Activated naive CD4-positive, alpha-beta T cell treated with anti-CD3 and anti-CD28 coated beads for 36 hours (primary cell): Measurements from ENCODE around the gene SERPINB7. TPM values are rescaled to one million over a fixed set of nuclear protein-coding genes. Genes with fewer than 3 reads are reported as not detected.

Source experiments
- CTCF ChIA-PET: fragments of 350-600 bp; sonication (Branson Sonifier 250); formaldehyde crosslinking; loops from one replicate; lab custom pipeline; 2021; ENCODE audit warnings: antibody characterized with exemption; lab: Charles Lee
- DNase-seq: peaks from one replicate; pipeline ENCODE4 v3.0.0-alpha.2; 2020
- H3K27ac Mint-ChIP-seq: one replicate; pipeline ENCODE4 v1.8.0; 2021; ENCODE audit warnings: mild to moderate bottlenecking, mixed read lengths
- H3K27me3 Mint-ChIP-seq: one replicate; pipeline ENCODE4 v1.8.0; 2021; ENCODE audit warnings: low read depth, mixed read lengths
- H3K36me3 Mint-ChIP-seq: one replicate; pipeline ENCODE4 v1.8.0; 2021; ENCODE audit warnings: low read depth, mixed read lengths
- H3K4me1 Mint-ChIP-seq: one replicate; pipeline ENCODE4 v1.8.0; 2021; ENCODE audit warnings: low read depth, mixed read lengths
- H3K4me3 Mint-ChIP-seq: one replicate; pipeline ENCODE4 v1.8.0; 2021; ENCODE audit warnings: mild to moderate bottlenecking, moderate library complexity, mixed read lengths
- H3K9me3 Mint-ChIP-seq: one replicate; pipeline ENCODE4 v1.8.0; 2021; ENCODE audit warnings: mixed read lengths
- intact Hi-C: fragments of 100-400 bp; cut with micrococcal nuclease; formaldehyde crosslinking; loops from one replicate; pipeline ENCODE4 v1.15.1; 2023
- total RNA-seq, 2 experiments: library from RNA; stranded (reverse); gene quantifications; one replicate each; pipeline ENCODE4 v1.2.3, GENCODE V29; 2021

Gene SERPINB7, protein sequence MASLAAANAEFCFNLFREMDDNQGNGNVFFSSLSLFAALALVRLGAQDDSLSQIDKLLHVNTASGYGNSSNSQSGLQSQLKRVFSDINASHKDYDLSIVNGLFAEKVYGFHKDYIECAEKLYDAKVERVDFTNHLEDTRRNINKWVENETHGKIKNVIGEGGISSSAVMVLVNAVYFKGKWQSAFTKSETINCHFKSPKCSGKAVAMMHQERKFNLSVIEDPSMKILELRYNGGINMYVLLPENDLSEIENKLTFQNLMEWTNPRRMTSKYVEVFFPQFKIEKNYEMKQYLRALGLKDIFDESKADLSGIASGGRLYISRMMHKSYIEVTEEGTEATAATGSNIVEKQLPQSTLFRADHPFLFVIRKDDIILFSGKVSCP
- total RNA-seq: not detected

DNA sequence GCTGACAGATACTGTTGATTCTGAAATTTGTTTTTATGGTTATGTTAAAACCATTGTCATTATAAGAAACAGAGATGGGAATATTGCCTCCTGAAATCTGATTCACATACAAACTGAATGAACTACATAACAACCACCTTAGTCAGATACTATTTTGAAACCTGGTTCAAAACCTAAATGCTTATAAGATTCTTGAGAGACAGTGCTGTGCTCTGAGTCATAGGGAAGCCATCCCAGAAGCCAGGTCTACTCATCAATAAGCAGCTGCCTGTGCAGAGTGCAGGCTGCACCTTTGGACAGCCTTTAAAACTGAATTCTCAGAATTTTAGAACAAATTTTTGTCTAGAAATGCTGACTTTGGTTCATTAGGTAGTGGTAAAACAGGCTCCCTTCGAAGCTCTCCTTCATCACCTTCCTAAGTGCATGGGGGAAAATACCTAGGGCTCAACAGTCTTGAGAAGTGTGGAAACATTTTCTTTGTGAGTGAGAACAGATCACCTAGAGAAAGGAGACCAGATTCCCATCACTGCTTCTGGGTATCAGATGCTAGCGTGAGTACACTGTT is at the start of gene SERPINB7:
Gene SERPINB7 (plus strand): TSS at position 253 of the 565 bp plus-strand sequence. CDS start 6,955 bp downstream, outside the sequence.
- H3K27ac Mint-ChIP-seq: no peak within 1 kb of the TSS
- H3K9me3 Mint-ChIP-seq: no peaks in the 10 kb centered on the region
- no peaks in the 10 kb centered on the region for H3K4me1 Mint-ChIP-seq
- CTCF ChIA-PET: no interaction called here
- no peak within 1 kb of the TSS for H3K4me3 Mint-ChIP-seq
- intact Hi-C loops: no loop called here
- no peak for DNase-seq
- H3K36me3 Mint-ChIP-seq: no peaks in the 10 kb centered on the region
- H3K27me3 Mint-ChIP-seq: peaks cover 6% of the 10 kb centered on the region

DNA sequence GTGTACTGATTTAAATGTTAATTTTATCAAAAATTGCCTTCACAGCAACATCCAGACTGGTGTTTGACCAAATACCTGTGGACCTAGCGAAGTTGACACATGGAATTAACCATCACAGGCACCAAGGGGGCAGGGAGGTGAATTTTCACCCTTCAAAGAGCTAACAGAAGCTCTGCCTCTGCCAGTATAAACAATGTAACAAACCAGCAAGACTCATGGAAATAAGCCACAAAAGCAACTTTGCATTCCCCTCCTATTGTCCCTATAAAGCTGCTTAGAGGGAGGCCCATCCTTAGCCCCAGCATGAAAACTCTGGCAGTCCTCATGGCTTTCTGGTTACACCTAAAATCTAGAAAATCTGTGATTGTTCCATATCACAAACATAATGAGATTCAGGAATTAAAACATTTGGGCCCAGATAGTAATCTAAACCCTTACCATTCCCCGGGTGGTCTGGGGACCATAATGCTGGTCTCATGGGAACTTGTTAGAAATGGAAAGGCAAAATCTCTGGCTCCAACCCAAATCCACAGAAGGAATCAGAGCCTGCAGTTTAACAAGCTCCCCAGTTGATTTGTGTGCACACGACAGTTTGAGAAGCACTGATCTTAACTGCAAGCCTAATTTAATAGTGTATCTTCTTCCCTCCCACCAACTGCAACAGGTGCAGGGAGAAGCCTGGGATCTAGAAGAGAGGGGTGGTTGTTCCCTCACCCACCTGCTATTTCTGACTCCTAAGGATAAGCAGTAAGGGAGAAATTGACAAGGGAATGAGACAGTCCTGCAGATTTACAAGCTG is 49.3 kb upstream of the SERPINB7 start:
- H3K27me3 Mint-ChIP-seq: peaks cover 2% of the 10 kb centered on the region
- H3K36me3 Mint-ChIP-seq: no peaks in the 10 kb centered on the region
- H3K4me3 Mint-ChIP-seq: no peak overlapping the region
- no peak for DNase-seq
- H3K4me1 Mint-ChIP-seq: no peaks in the 10 kb centered on the region
- intact Hi-C loops: no loop called here
- no peak overlapping the region for H3K27ac Mint-ChIP-seq
- H3K9me3 Mint-ChIP-seq: no peaks in the 10 kb centered on the region
- CTCF ChIA-PET: no interaction called here

DNA sequence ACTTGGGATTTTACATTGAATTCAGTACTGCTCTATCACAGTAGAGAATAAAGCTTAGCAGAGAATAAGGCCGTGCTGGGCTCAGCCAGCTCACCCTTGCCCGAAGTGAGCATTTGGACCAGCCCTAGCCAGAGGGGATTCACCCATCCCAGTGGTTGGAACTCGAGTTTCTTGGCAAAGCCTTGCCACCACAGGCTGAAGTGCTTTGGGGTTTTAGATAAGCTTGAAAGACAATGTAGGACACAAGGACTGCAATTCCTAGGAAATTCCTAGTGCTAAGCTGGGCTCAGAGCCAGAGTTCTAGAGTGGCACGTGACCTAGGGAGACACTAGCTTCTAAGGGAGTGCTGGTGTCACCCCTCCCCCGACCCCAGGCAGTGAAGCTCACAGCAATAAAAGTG is 44.4 kb upstream of the SERPINB7 start:
- H3K27me3 Mint-ChIP-seq: peaks cover 2% of the 10 kb centered on the region
- DNase-seq: no peak
- no peaks in the 10 kb centered on the region for H3K4me1 Mint-ChIP-seq
- intact Hi-C loops: no loop called here
- CTCF ChIA-PET: interaction anchor here (1.3 kb wide), 1 partner anchor 10 kb away, joined by 6 read pairs; no protein-coding TSS in a partner anchor
- H3K4me3 Mint-ChIP-seq: no peak overlapping the region
- peaks cover 1% of the 10 kb centered on the region for H3K9me3 Mint-ChIP-seq
- H3K36me3 Mint-ChIP-seq: no peaks in the 10 kb centered on the region
- no peak overlapping the region for H3K27ac Mint-ChIP-seq

GRCh38 chr18:63731215-63731614 is 44.0 kb upstream of the SERPINB7 start:
- H3K27me3 Mint-ChIP-seq: peaks cover 2% of the 10 kb centered on the region
- H3K4me3 Mint-ChIP-seq: no peak overlapping the region
- CTCF ChIA-PET: interaction anchor here (1.3 kb wide), 1 partner anchor 10 kb away, joined by 6 read pairs; no protein-coding TSS in a partner anchor
- no peak for DNase-seq
- no peaks in the 10 kb centered on the region for H3K4me1 Mint-ChIP-seq
- peaks cover 1% of the 10 kb centered on the region for H3K9me3 Mint-ChIP-seq
- intact Hi-C loops: no loop called here
- H3K36me3 Mint-ChIP-seq: no peaks in the 10 kb centered on the region
- H3K27ac Mint-ChIP-seq: no peak overlapping the region

DNA sequence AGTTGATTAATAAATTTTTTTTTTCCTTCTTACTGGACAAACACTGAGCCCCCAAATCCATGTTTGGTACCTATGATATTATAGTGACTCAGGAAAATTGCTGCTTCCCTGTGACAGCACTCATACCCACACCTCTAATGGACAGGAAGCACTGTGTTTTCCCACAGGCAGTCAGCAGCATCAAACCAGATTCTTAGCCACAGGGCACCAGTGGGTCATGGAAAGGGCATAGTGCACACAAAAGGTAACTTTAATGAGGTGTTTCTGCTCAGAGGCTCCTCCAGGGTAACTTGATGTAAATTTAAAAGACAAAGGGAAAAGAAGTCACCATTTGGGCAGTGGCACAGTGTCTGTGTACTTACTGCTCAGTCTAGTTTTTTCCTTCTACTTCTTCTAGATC is 38.3 kb upstream of the SERPINB7 start:
- no peak for DNase-seq
- peaks cover 1% of the 10 kb centered on the region for H3K9me3 Mint-ChIP-seq
- no peak overlapping the region for H3K27ac Mint-ChIP-seq
- CTCF ChIA-PET: no interaction called here
- intact Hi-C loops: no loop called here
- H3K27me3 Mint-ChIP-seq: no peaks in the 10 kb centered on the region
- no peak overlapping the region for H3K4me3 Mint-ChIP-seq
- H3K36me3 Mint-ChIP-seq: no peaks in the 10 kb centered on the region
- H3K4me1 Mint-ChIP-seq: no peaks in the 10 kb centered on the region

GRCh38 chr18:63741769-63742168 is 33.4 kb upstream of the SERPINB7 start:
- H3K27ac Mint-ChIP-seq: no peak overlapping the region
- H3K27me3 Mint-ChIP-seq: no peaks in the 10 kb centered on the region
- no peaks in the 10 kb centered on the region for H3K4me1 Mint-ChIP-seq
- no peaks in the 10 kb centered on the region for H3K36me3 Mint-ChIP-seq
- intact Hi-C loops: no loop called here
- CTCF ChIA-PET: interaction anchor here (0.5 to 1.8 kb wide), 3 partner anchors 11 to 196 kb away, joined by 3 to 6 read pairs (median 3); no protein-coding TSS in a partner anchor
- no peaks in the 10 kb centered on the region for H3K9me3 Mint-ChIP-seq
- no peak for DNase-seq
- no peak overlapping the region for H3K4me3 Mint-ChIP-seq

DNA sequence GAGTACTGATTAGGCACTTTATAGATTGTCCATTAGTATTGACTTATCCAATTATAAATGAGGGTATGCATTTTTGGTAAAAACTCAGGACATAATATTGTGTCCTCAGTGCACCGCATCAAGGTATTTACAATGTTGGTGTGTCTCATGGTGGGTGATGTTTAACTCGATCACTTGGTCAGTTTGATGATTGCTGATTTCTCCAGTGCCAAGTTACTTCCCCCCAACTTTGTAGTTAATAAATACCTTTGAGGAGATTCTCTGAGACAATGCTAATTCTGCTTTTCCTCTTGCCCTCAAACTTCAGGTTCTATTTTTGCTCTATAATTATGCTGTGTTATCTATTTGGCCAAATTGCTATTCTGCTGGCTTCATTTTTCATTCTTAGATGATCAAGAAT is 28.2 kb upstream of the SERPINB7 start:
- no peak for DNase-seq
- no peaks in the 10 kb centered on the region for H3K36me3 Mint-ChIP-seq
- intact Hi-C loops: no loop called here
- H3K27ac Mint-ChIP-seq: no peak overlapping the region
- H3K4me3 Mint-ChIP-seq: no peak overlapping the region
- no peaks in the 10 kb centered on the region for H3K4me1 Mint-ChIP-seq
- peaks cover 3% of the 10 kb centered on the region for H3K9me3 Mint-ChIP-seq
- H3K27me3 Mint-ChIP-seq: peaks cover 3% of the 10 kb centered on the region
- CTCF ChIA-PET: no interaction called here

GRCh38 chr18:63749489-63749888 is 25.7 kb upstream of the SERPINB7 start:
- Mint-ChIP-seq H3K9me3 (peaks cover 3% of the 10 kb centered on the region), H3K4me3 (no peak overlapping the region), H3K27me3 (peaks cover 3% of the 10 kb centered on the region), H3K27ac (no peak overlapping the region), H3K4me1 (no peaks in the 10 kb centered on the region), H3K36me3 (no peaks in the 10 kb centered on the region)
- CTCF ChIA-PET: no interaction called here
- intact Hi-C loops: no loop called here
- no peak for DNase-seq

- intact Hi-C loops: no loop called here
- Mint-ChIP-seq H3K36me3 (no peaks in the 10 kb centered on the region), H3K4me3 (no peak overlapping the region), H3K27me3 (peaks cover 3% of the 10 kb centered on the region), H3K27ac (no peak overlapping the region), H3K9me3 (peaks cover 3% of the 10 kb centered on the region), H3K4me1 (no peaks in the 10 kb centered on the region)
- DNase-seq: no peak
- CTCF ChIA-PET: no interaction called here
Observed at GRCh38 chr18:63752636-63753035, 22.6 kb upstream of the SERPINB7 start.

DNA sequence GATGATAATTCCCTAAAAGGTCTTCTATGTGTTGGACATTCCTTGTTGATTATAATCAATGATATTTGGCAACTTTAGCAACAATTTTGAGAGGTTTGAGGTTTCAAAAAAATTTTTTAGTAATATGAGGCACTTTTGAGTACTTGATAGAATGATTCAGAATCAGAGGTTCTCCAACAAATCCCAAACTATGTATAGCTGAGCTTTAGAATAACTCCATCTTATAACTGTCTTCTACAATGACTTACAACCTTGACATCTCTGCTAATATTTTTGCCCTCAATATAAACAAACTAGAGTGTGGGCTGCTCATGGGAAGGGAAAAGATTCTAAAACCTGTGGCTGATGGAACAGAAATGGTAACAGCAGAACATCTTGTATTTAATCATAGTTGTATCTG is 21.5 kb upstream of the SERPINB7 start:
- Mint-ChIP-seq H3K27me3 (no peaks in the 10 kb centered on the region), H3K36me3 (no peaks in the 10 kb centered on the region), H3K9me3 (no peaks in the 10 kb centered on the region), H3K4me3 (no peak overlapping the region), H3K4me1 (no peaks in the 10 kb centered on the region), H3K27ac (no peak overlapping the region)
- DNase-seq: no peak
- CTCF ChIA-PET: no interaction called here
- intact Hi-C loops: no loop called here

DNA sequence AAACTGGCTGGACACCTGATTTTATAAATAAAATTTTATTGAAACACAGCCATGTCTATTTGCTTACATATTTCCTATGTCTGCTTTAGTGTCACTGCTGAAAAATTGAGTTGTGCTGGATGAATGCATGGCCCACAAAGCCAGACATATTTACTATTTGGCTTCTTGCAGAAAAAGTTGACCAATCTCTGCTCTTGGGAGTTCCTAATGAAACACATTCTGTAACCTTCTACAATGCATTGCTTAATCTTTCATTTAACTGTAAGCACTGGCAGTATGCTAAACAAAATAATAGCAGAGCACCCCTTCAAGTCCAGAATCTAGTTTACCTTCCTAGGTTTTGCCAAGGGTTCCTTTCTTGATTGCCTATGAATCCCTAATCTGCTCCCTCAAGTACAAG is 17.7 kb upstream of the SERPINB7 start:
- H3K9me3 Mint-ChIP-seq: peaks cover 10% of the 10 kb centered on the region
- no peak overlapping the region for H3K27ac Mint-ChIP-seq
- H3K27me3 Mint-ChIP-seq: no peaks in the 10 kb centered on the region
- no peak overlapping the region for H3K4me3 Mint-ChIP-seq
- H3K4me1 Mint-ChIP-seq: no peaks in the 10 kb centered on the region
- no peaks in the 10 kb centered on the region for H3K36me3 Mint-ChIP-seq
- no peak for DNase-seq
- CTCF ChIA-PET: no interaction called here
- intact Hi-C loops: no loop called here

- Mint-ChIP-seq H3K9me3 (peaks cover 10% of the 10 kb centered on the region), H3K4me1 (no peaks in the 10 kb centered on the region)
- intact Hi-C loops: no loop called here
Observed at GRCh38 chr18:63758615-63759240, 16.5 kb upstream of the SERPINB7 start.

More at GRCh38 chr18:63758615-63759240, 16.5 kb upstream of the SERPINB7 start:
- Mint-ChIP-seq H3K4me3 (no peak overlapping the region), H3K27me3 (no peaks in the 10 kb centered on the region), H3K27ac (no peak overlapping the region), H3K36me3 (no peaks in the 10 kb centered on the region)
- DNase-seq: no peak
- CTCF ChIA-PET: no interaction called here
